Adrenal gland (tissue), 12 donors: ENCODE measurements around the gene PTGES. TPM values are rescaled to one million over a fixed set of nuclear protein-coding genes. Genes with fewer than 3 reads are reported as not detected.

Source experiments
- DNase-seq, 7 donors: peaks; one replicate each; pipeline ENCODE4 v3.0.0-alpha.2; 2019 to 2020
- H3K27ac ChIP-seq, 5 donors: fragments of 200-600 bp; sonication (generic) in 4 of 5; 1 replicate in 3 of 5; 2 replicates in 2 of 5; pipeline versions ENCODE4 v1.5.1 to v1.8.0; 2016 to 2020; ENCODE audit warnings: mild to moderate bottlenecking in 1 of 5
- H3K27me3 ChIP-seq: fragments of 200-600 bp; 2 replicates; pipeline ENCODE4 v1.8.0; 2021
- H3K36me3 ChIP-seq, 2 donors: fragments of 200-600 bp; replicated peaks in 1 of 2; 1 replicate in 1 of 2; 2 replicates in 1 of 2; pipeline versions ENCODE4 v1.5.1 to v1.8.0; 2018 to 2022
- H3K4me1 ChIP-seq, 2 donors: fragments of 200-600 bp; replicated peaks in 1 of 2; 1 replicate in 1 of 2; 2 replicates in 1 of 2; pipeline versions ENCODE4 v1.5.1 to v1.8.0; 2018 to 2021
- H3K4me3 ChIP-seq, 4 donors: fragments of 200-600 bp; sonication (generic) in 3 of 4; one replicate each; pipeline ENCODE4 v1.5.1; 2016 to 2018
- H3K9me3 ChIP-seq, 3 donors: fragments of 200-600 bp; sonication (generic) in 1 of 3; replicated peaks in 1 of 3; 1 replicate in 2 of 3; 2 replicates in 1 of 3; pipeline versions ENCODE4 v1.5.1 to v1.8.0; 2016 to 2021
- POLR2A ChIP-seq, 2 donors: fragments of 450-650 bp; IDR thresholded peaks; one replicate each; pipeline ENCODE4 v1.6.1; 2017; ENCODE audit warnings: antibody characterized with exemption in 2 of 2, mild to moderate bottlenecking in 2 of 2, moderate library complexity in 1 of 2
- WGBS, 4 donors: extraction: QIAGEN DNeasy Blood & Tissue Kit in 2 of 4; methylation state at CpG; one replicate each; pipeline versions ENCODE4 v1.1.5 to v1.1.7; 2013 to 2017; 5-methylcytosine and 5-hydroxymethylcytosine counted together
- intact Hi-C, 2 donors: fragments of 100-400 bp; cut with DNase I; formaldehyde crosslinking; loops; one replicate each; pipeline versions ENCODE4 v1.14.1 to v1.15.0; 2022 to 2023
- polyA plus RNA-seq, 3 donors: library from polyadenylated mRNA; stranded (reverse); fragments of 200-250 nt in 2 of 3; fragments of 350-450 nt in 1 of 3; fragmentation: Illumina TruSeq in 1 of 3; extraction: RNeasy Lipid Tissue Mini Kit (QIAGEN cat#74804) in 1 of 3; gene quantifications; one replicate each; pipeline ENCODE4 v1.2.3, GENCODE V29; 2013 to 2014
- total RNA-seq, 9 donors: library from RNA; depleted of rRNA in 4 of 9; stranded (reverse); fragments of >200 nt in 4 of 9; fragments of 120-200 nt in 1 of 9; fragmentation: NEBNext Ultra II Directional in 1 of 9; extraction: Animal tissue kit (Norgen Biotek cat#: 25700) in 1 of 9; gene quantifications; one replicate each; pipeline versions ENCODE4 v1.1.0 to v1.2.4, GENCODE V29; 2013 to 2023
- TF ChIP-seq, protein P1 (sequence below), 6 experiments: fragments of 450-650 bp in 4 of 6; fragments of 200-600 bp in 2 of 6; sonication (generic) in 1 of 6; IDR thresholded peaks; 1 replicate in 5 of 6; 2 replicates in 1 of 6; pipeline versions ENCODE4 v1.5.1 to v1.8.0; 2016 to 2021; ENCODE audit warnings: antibody characterized with exemption in 6 of 6, mild to moderate bottlenecking in 2 of 6, moderate library complexity in 1 of 6
- donor health status: healthy with polysubstance abuse.
- donor health status: Bipolar disorder and iron deficiency.
- donor health status: DM: yes; HTN: yes; CAD: no.
- donor health status: DM: no; HTN: no; CAD: no.
- donor health status: DM: no; HTN: no; CAD: no.
- donor health status: DM: yes; HTN: yes; CAD: no.

The PTGES gene
- total and polyA plus RNA-seq, 12 donors, result 0.12 to 4.4 (median 1.3) TPM; not detected in 1

DNA sequence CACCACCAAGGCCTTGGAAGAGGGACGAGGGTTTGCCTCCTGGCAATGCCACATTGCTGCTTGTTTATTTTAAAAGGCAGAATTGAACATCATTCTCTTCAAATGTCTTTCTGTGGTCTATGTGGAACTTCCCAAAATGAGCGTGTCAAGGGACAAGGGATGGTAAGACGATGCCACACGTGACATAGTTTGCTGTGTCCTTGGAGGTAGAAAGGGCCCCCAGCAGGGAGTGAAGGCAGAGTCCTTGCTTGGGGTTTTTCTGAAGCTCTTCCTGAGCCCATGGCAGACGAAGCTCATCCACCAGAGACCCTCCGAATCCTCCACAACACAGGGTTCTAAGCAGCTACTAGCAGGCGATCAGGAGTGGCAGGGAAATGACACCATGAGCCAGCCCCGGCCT, 59.1 kb downstream of the PTGES start:
- peaks cover 0 to 9% of the 10 kb centered on the region in 2 donors for H3K4me1 ChIP-seq
- WGBS, 4 donors, result 66 to 72% (median 70%) methylated on average over 6 to 8 of the region's 8 CpGs

DNA sequence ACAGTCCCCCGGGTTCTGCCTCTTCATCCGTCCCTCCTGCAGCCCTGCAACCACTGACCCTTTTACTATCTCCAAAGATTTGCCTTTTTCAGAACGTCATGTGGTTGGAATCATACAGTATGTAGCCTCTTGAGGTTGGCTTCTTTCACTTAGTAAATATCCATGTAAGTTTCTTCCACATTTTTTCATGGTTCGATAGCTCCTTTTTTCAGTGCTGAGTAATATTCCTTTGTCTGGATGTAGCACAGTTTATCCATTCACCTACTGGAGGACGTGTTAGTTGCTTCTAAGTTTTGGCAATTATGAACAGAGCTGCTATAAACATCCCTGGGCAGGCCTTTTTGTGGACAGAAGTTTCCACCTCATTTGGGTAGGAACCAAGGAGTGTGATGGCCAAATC, 60.3 kb downstream of the PTGES start:
- H3K9me3 ChIP-seq, result no peaks in the 10 kb centered on the region
- H3K36me3 ChIP-seq, result no peaks in the 10 kb centered on the region
- H3K4me3 ChIP-seq, result no peak overlapping the region
- WGBS, 4 donors, result 81 to 93% (median 88%) methylated on average over 5 of the region's 5 CpGs
- H3K27ac ChIP-seq, result no peak overlapping the region
- no peaks in the 10 kb centered on the region for H3K27me3 ChIP-seq
- intact Hi-C loops, result no loop called here
- no peak for TF ChIP-seq POLR2A (IDR thresholded peaks at IDR 0.05)
- TF ChIP-seq, protein P1, sequence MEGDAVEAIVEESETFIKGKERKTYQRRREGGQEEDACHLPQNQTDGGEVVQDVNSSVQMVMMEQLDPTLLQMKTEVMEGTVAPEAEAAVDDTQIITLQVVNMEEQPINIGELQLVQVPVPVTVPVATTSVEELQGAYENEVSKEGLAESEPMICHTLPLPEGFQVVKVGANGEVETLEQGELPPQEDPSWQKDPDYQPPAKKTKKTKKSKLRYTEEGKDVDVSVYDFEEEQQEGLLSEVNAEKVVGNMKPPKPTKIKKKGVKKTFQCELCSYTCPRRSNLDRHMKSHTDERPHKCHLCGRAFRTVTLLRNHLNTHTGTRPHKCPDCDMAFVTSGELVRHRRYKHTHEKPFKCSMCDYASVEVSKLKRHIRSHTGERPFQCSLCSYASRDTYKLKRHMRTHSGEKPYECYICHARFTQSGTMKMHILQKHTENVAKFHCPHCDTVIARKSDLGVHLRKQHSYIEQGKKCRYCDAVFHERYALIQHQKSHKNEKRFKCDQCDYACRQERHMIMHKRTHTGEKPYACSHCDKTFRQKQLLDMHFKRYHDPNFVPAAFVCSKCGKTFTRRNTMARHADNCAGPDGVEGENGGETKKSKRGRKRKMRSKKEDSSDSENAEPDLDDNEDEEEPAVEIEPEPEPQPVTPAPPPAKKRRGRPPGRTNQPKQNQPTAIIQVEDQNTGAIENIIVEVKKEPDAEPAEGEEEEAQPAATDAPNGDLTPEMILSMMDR (IDR thresholded peaks at IDR 0.05), result no peak
- no peak for DNase-seq
- peaks cover 0 to 5% of the 10 kb centered on the region in 2 donors for H3K4me1 ChIP-seq

More for the DNA sequence above, 59.1 kb downstream of the PTGES start:
- TF ChIP-seq, protein P1 (IDR thresholded peaks at IDR 0.05), result no peak
- TF ChIP-seq POLR2A (IDR thresholded peaks at IDR 0.05), result no peak
- intact Hi-C loops, result no loop called here
- no peak overlapping the region for H3K27ac ChIP-seq
- no peaks in the 10 kb centered on the region for H3K9me3 ChIP-seq
- no peak for DNase-seq
- no peaks in the 10 kb centered on the region for H3K27me3 ChIP-seq
- H3K36me3 ChIP-seq, result no peaks in the 10 kb centered on the region
- no peak overlapping the region for H3K4me3 ChIP-seq

Other genes with a start within 250 kb of the PTGES start
- gene C9orf50, start 131.9 kb downstream of the PTGES start, total RNA-seq, result under 1 TPM in 3 of 9 donors, not detected in 6; 0.11 to 0.37 (median 0.14) TPM
- under 1 TPM in 2 of 3 donors, not detected in 1; 0.56 to 0.74 TPM for gene C9orf50, start 131.9 kb downstream of the PTGES start, polyA plus RNA-seq
- gene NTMT1, start 126.9 kb downstream of the PTGES start, total RNA-seq, result 100 to 1,000 TPM in 4 of 9 donors, 10 to 100 TPM in 5; 27.2 to 190 (median 59.7) TPM
- gene NTMT1, start 126.9 kb downstream of the PTGES start, polyA plus RNA-seq, result 100 to 1,000 TPM in 1 of 3 donors, 10 to 100 TPM in 2; 40.0 to 122 (median 87.5) TPM
- 10 to 100 TPM in 8 of 9 donors, 1 to 10 TPM in 1; 10.0 to 31.8 (median 26.7) TPM for gene ASB6, start 110.9 kb downstream of the PTGES start, total RNA-seq
- gene ASB6, start 110.9 kb downstream of the PTGES start, polyA plus RNA-seq, result 10 to 100 TPM; 11.2 to 34.2 (median 30.6) TPM
- 1 to 10 TPM in 8 of 9 donors, under 1 TPM in 1; 0.55 to 8.3 (median 3.7) TPM for gene PRRX2, start 87.4 kb downstream of the PTGES start, total RNA-seq
- gene PRRX2, start 87.4 kb downstream of the PTGES start, polyA plus RNA-seq, result 10 to 100 TPM in 1 of 3 donors, 1 to 10 TPM in 1, under 1 TPM in 1; 0.15 to 14.2 (median 8.1) TPM
- gene TOR1B, start 50.1 kb upstream of the PTGES start, total RNA-seq, result 10 to 100 TPM; 19.2 to 36.3 (median 27.7) TPM
- 10 to 100 TPM in 1 of 3 donors, 1 to 10 TPM in 2; 9.8 to 23.7 (median 10.0) TPM for gene TOR1B, start 50.1 kb upstream of the PTGES start, polyA plus RNA-seq
- gene TOR1A, start 71.1 kb upstream of the PTGES start, total RNA-seq, result 10 to 100 TPM; 23.7 to 61.4 (median 39.5) TPM
- 10 to 100 TPM; 19.7 to 51.1 (median 25.5) TPM for gene TOR1A, start 71.1 kb upstream of the PTGES start, polyA plus RNA-seq
- 10 to 100 TPM; 36.2 to 89.5 (median 42.6) TPM for gene C9orf78, start 82.2 kb upstream of the PTGES start, total RNA-seq
- 100 to 1,000 TPM in 1 of 3 donors, 10 to 100 TPM in 2; 35.6 to 116 (median 50.8) TPM for gene C9orf78, start 82.2 kb upstream of the PTGES start, polyA plus RNA-seq
- gene USP20, start 82.4 kb upstream of the PTGES start, total RNA-seq, result 10 to 100 TPM in 8 of 9 donors, 1 to 10 TPM in 1; 8.3 to 50.1 (median 34.1) TPM
- 10 to 100 TPM; 14.0 to 73.4 (median 69.5) TPM for gene USP20, start 82.4 kb upstream of the PTGES start, polyA plus RNA-seq